ENCODE measurements around the gene CEP192.
"Not testable (repeated sequence)": the region's sequence is repeated elsewhere in the genome, so short reads cannot be mapped to it uniquely, and the experiment has no call there.

CEP192 gene

DNA sequence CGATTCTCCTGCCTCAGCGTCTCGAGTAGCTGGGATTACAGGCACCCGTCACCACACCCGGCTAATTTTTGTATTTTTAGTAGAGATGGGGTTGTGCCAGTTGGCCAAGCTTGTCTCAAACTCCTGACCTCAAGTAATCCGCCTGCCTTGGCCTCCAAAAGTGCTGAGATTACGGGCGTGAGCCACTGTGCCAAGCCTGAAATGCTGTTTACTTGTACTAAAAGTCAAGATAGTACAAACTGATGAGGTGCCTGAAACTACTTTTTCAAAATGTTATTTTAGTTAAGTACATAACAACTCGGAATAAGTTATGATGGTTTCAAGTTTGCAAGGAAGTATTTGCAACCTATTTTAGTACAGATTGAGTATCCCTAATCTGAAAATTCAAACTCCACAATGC is 85.7 kb downstream of the CEP192 start:
- no peaks in the 10 kb centered on the region for H3K4me1 Mint-ChIP-seq (ENCODE audit: low read depth)
- no peak for DNase-seq (ENCODE audit: low spot score)
- H3K4me3 Mint-ChIP-seq = no peak overlapping the region
- H3K27ac Mint-ChIP-seq = no peak overlapping the region
- H3K27me3 Mint-ChIP-seq (ENCODE audit: low read depth) = no peaks in the 10 kb centered on the region
- peaks cover 94% of the 10 kb centered on the region for H3K36me3 Mint-ChIP-seq (ENCODE audit: low read depth)
- H3K9me3 Mint-ChIP-seq = peaks cover 27% of the 10 kb centered on the region

GRCh38 chr18:13077473-13077872 is 86.3 kb downstream of the CEP192 start:
- Mint-ChIP-seq H3K27me3 (ENCODE audit: low read depth) (no peaks in the 10 kb centered on the region), H3K4me3 (no peak overlapping the region), H3K9me3 (peaks cover 27% of the 10 kb centered on the region), H3K36me3 (ENCODE audit: low read depth) (peaks cover 94% of the 10 kb centered on the region), H3K27ac (no peak overlapping the region), H3K4me1 (ENCODE audit: low read depth) (peaks cover 2% of the 10 kb centered on the region)
- DNase-seq (ENCODE audit: low spot score) = no peak

- not testable (repeated sequence) for H3K4me1 Mint-ChIP-seq (ENCODE audit: low read depth); H3K27me3 Mint-ChIP-seq (ENCODE audit: low read depth); H3K27ac Mint-ChIP-seq; DNase-seq (ENCODE audit: low spot score); H3K4me3 Mint-ChIP-seq
- Mint-ChIP-seq H3K9me3 (peaks cover 30% of the 10 kb centered on the region), H3K36me3 (ENCODE audit: low read depth) (peaks cover 93% of the 10 kb centered on the region)
Observed at GRCh38 chr18:13078065-13078464, 86.9 kb downstream of the CEP192 start.

DNA sequence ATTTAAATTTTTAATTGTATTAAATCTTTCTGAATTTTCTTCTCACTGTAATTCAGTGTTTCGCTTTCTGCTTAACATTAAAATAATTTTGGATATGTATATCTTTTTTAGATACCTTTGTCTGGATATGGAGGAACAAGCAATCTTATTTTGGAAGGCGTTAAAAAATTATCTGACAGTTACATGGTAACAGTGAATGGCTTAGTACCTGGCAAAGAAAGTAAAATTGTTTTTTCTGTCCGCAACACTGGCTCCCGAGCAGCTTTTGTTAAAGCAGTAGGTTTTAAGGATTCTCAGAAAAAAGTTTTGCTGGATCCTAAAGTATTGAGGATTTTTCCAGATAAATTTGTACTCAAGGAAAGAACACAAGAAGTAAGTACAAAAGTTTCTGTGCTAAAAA is 95.7 kb downstream of the CEP192 start:
- Mint-ChIP-seq H3K9me3 (peaks cover 13% of the 10 kb centered on the region), H3K4me1 (ENCODE audit: low read depth) (peaks cover 6% of the 10 kb centered on the region), H3K27me3 (ENCODE audit: low read depth) (no peaks in the 10 kb centered on the region), H3K27ac (no peak overlapping the region), H3K4me3 (no peak overlapping the region), H3K36me3 (ENCODE audit: low read depth) (peaks cover 69% of the 10 kb centered on the region)
- DNase-seq (ENCODE audit: low spot score) = no peak

GRCh38 chr18:13095466-13095865 is 104.3 kb downstream of the CEP192 start:
- H3K36me3 Mint-ChIP-seq (ENCODE audit: low read depth) = peaks cover 65% of the 10 kb centered on the region
- no peaks in the 10 kb centered on the region for H3K27me3 Mint-ChIP-seq (ENCODE audit: low read depth)
- no peaks in the 10 kb centered on the region for H3K4me1 Mint-ChIP-seq (ENCODE audit: low read depth)
- no peak for DNase-seq (ENCODE audit: low spot score)
- no peaks in the 10 kb centered on the region for H3K9me3 Mint-ChIP-seq
- no peak overlapping the region for H3K4me3 Mint-ChIP-seq
- H3K27ac Mint-ChIP-seq = no peak overlapping the region

DNA sequence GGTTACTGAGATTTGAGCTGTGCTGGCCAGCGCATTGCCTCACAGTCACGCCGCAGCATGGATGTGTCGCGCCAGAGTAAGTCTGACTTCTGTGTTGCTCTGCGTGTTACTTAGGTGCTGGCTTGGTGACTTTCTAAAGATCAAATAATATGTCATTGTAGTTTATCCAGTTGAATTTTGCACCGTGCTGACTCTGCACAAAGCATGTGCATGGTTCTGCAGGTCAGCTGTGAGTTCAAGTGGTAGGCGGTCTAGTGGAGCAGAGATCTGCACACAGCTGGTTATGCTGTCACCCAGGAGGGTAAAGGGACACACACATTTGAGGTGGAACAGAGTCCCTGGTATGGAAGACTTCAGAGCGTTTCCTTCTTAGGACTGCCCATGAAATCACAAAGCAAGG is 105.1 kb downstream of the CEP192 start:
- no peak overlapping the region for H3K4me3 Mint-ChIP-seq
- no peak for DNase-seq (ENCODE audit: low spot score)
- H3K4me1 Mint-ChIP-seq (ENCODE audit: low read depth) = no peaks in the 10 kb centered on the region
- H3K27ac Mint-ChIP-seq = no peak overlapping the region
- no peaks in the 10 kb centered on the region for H3K27me3 Mint-ChIP-seq (ENCODE audit: low read depth)
- H3K36me3 Mint-ChIP-seq (ENCODE audit: low read depth) = peaks cover 63% of the 10 kb centered on the region
- H3K9me3 Mint-ChIP-seq = no peaks in the 10 kb centered on the region

- Mint-ChIP-seq H3K4me3 (no peak overlapping the region), H3K4me1 (ENCODE audit: low read depth) (no peaks in the 10 kb centered on the region), H3K36me3 (ENCODE audit: low read depth) (peaks cover 66% of the 10 kb centered on the region), H3K27me3 (ENCODE audit: low read depth) (no peaks in the 10 kb centered on the region), H3K27ac (no peak overlapping the region), H3K9me3 (no peaks in the 10 kb centered on the region)
- no peak for DNase-seq (ENCODE audit: low spot score)
Observed at GRCh38 chr18:13096719-13097118, 105.6 kb downstream of the CEP192 start.

DNA sequence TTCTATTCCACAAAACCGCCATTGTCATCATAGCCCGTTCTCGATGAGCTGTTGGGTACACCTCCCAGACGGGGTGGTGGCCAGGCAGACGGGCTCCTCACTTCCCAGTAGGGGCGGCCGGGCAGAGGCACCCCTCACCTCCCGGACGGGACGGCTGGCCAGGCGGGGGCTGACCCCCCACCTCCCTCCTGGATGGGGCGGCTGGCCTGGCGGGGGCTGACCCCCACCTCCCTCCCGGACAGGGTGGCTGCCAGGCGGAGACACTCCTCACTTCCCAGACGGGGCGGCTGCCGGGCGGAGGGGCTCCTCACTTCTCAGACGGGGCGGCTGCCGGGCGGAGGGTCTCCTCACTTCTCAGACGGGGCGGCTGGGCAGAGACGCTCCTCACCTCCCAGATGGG is 106.9 kb downstream of the CEP192 start:
- H3K9me3 Mint-ChIP-seq; H3K27ac Mint-ChIP-seq; DNase-seq (ENCODE audit: low spot score); H3K4me1 Mint-ChIP-seq (ENCODE audit: low read depth); H3K27me3 Mint-ChIP-seq (ENCODE audit: low read depth); H3K4me3 Mint-ChIP-seq: not testable (repeated sequence)
- H3K36me3 Mint-ChIP-seq (ENCODE audit: low read depth) = peaks cover 74% of the 10 kb centered on the region

DNA sequence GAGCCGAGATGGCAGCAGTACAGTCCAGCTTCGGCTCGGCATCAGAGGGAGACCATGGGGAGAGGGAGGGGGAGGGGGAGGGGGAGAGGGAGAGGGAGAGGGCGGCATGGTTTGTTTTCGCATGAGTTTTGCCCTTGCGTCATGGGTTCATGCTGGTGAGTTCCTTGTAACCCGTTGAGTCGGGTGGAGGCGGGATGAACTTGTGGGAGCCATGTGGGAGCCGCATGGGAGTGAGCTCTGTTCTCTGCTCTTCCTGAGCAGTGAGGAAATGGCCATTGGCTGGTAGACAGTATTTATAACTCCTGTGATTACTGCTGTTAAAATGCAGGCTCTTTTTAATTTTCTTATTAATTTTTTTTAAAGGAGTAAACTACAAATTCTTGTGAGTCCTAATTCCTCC is 108.0 kb downstream of the CEP192 start:
- Mint-ChIP-seq H3K27me3 (ENCODE audit: low read depth) (no peaks in the 10 kb centered on the region), H3K27ac (no peak overlapping the region), H3K4me1 (ENCODE audit: low read depth) (no peaks in the 10 kb centered on the region), H3K9me3 (no peaks in the 10 kb centered on the region), H3K4me3 (no peak overlapping the region), H3K36me3 (ENCODE audit: low read depth) (peaks cover 73% of the 10 kb centered on the region)
- DNase-seq (ENCODE audit: low spot score) = no peak

DNA sequence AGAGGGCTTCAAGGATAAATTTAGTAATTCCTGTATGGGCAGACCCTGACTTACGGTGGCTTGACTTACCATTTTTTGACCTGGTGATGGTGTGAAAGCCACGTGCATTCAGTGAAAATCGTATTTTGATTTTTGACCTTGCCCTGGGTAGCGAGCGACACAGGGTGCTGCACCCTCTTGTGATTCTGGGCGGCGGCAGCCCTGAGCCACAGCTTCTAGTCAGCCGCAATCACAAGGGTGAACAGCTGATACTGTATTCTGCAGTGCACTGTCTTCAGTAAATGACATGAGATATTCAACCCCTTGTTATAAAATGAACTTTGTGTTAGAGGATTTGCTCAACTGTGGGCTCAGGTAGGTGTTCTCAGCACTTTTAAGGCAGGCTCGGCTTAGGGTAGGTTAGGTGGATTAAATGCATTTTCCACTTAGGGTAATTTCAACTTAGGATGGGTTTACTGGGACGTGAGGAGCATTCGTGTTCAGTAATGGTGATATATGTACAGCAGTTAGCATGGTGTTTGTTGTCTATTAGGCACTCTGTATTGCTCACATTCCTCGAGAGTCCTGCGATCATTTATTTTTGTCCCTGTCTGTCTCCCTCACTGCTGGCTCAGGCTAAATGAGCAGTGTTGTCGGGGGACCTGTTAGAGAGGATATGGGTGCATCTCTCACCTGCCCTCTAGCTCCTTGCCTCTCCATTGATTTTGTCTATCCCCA is 109.9 kb downstream of the CEP192 start:
- Mint-ChIP-seq H3K9me3 (peaks cover 1% of the 10 kb centered on the region), H3K27me3 (ENCODE audit: low read depth) (no peaks in the 10 kb centered on the region), H3K4me3 (no peak overlapping the region), H3K36me3 (ENCODE audit: low read depth) (peaks cover 74% of the 10 kb centered on the region), H3K27ac (peak overlapping the region; percentile 23), H3K4me1 (ENCODE audit: low read depth) (no peaks in the 10 kb centered on the region)
- DNase-seq (ENCODE audit: low spot score) = no peak

- Mint-ChIP-seq H3K27ac (peak overlapping the region; percentile 23), H3K36me3 (ENCODE audit: low read depth) (peaks cover 75% of the 10 kb centered on the region), H3K4me1 (ENCODE audit: low read depth) (peaks cover 2% of the 10 kb centered on the region), H3K27me3 (ENCODE audit: low read depth) (no peaks in the 10 kb centered on the region), H3K4me3 (no peak overlapping the region), H3K9me3 (peaks cover 6% of the 10 kb centered on the region)
- no peak for DNase-seq (ENCODE audit: low spot score)
Observed at GRCh38 chr18:13101659-13102197, 110.6 kb downstream of the CEP192 start.

GRCh38 chr18:13103366-13103765 is 112.2 kb downstream of the CEP192 start:
- H3K27ac Mint-ChIP-seq = no peak overlapping the region
- H3K4me1 Mint-ChIP-seq (ENCODE audit: low read depth) = peaks cover 2% of the 10 kb centered on the region
- peaks cover 6% of the 10 kb centered on the region for H3K9me3 Mint-ChIP-seq
- peaks cover 83% of the 10 kb centered on the region for H3K36me3 Mint-ChIP-seq (ENCODE audit: low read depth)
- DNase-seq (ENCODE audit: low spot score) = no peak
- H3K4me3 Mint-ChIP-seq = no peak overlapping the region
- H3K27me3 Mint-ChIP-seq (ENCODE audit: low read depth) = no peaks in the 10 kb centered on the region

DNA sequence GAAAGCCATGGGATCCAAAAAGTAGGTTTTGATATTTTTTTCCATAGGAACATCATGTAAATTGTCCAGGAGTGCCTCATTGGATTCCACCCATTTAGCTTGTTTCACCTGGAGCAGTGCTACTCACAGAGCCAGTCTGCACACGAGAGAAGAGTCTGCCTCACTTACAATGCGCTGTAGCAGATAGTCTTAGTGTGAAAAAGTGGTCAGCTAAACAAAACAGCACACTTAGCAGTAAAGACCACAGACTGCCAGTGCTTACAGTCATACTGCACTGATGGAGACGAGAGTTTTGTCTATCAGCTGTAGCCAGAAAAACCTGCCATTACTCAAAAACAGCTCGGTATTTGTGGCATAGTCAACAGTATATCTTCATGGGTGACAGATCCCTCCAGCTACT is 113.9 kb downstream of the CEP192 start:
- peaks cover 88% of the 10 kb centered on the region for H3K36me3 Mint-ChIP-seq (ENCODE audit: low read depth)
- no peak overlapping the region for H3K4me3 Mint-ChIP-seq
- H3K9me3 Mint-ChIP-seq = peaks cover 6% of the 10 kb centered on the region
- DNase-seq (ENCODE audit: low spot score) = no peak
- peaks cover 2% of the 10 kb centered on the region for H3K4me1 Mint-ChIP-seq (ENCODE audit: low read depth)
- H3K27me3 Mint-ChIP-seq (ENCODE audit: low read depth) = no peaks in the 10 kb centered on the region
- H3K27ac Mint-ChIP-seq = no peak overlapping the region

DNA sequence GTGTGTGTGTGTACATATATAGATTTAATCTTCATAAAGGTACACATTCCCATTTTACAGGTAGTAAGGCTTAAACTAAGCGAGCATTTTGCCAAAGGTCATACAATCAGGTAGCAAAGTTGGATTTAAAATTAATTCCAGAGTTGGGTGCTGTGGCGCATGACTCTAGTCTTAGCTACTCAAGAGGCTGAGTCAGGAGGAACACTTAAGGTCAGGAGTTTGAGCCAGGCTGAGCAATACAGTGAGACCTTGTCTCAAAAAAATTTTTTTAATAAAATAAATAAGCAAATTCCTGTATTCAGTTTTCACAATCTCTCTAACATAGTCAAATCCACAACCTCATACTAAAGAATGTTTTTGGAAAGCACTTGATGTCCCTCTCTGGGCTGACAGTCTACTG is 115.9 kb downstream of the CEP192 start:
- Mint-ChIP-seq H3K27ac (no peak overlapping the region), H3K36me3 (ENCODE audit: low read depth) (peaks cover 84% of the 10 kb centered on the region)

DNA sequence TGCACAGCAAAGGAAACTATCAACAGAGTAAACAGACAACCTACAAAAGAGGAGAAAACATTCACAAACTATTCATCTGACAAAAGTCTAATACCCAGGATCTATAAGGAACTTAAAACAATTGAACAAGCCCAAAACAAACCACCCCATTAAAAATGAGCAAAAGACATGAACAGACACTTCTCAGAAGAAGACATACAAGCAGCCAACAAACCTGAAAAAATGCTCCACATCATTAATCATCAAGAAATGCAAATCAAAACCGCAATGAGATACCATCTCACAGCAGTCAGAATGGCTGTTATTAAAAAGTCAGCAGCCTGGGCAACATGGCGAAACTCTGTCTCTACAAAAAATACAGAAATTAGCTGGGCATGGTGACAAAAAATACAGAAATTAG is 117.2 kb downstream of the CEP192 start:
- Mint-ChIP-seq H3K4me3 (no peak overlapping the region), H3K36me3 (ENCODE audit: low read depth) (peaks cover 73% of the 10 kb centered on the region), H3K4me1 (ENCODE audit: low read depth) (peaks cover 2% of the 10 kb centered on the region), H3K27ac (no peak overlapping the region), H3K9me3 (peaks cover 6% of the 10 kb centered on the region), H3K27me3 (ENCODE audit: low read depth) (no peaks in the 10 kb centered on the region)
- no peak for DNase-seq (ENCODE audit: low spot score)

More for the DNA sequence above, 115.9 kb downstream of the CEP192 start:
- Mint-ChIP-seq H3K4me1 (ENCODE audit: low read depth) (peaks cover 2% of the 10 kb centered on the region), H3K9me3 (peaks cover 6% of the 10 kb centered on the region), H3K27me3 (ENCODE audit: low read depth) (no peaks in the 10 kb centered on the region), H3K4me3 (no peak overlapping the region)
- DNase-seq (ENCODE audit: low spot score) = no peak
